ELF-1 (cell line): ENCODE measurements around the gene MYH13.
A peak's percentile ranks its signal among the peaks of the same experiment; 100 is the strongest.

Experiments used
- DNase-seq: peaks from one replicate; pipeline ENCODE4 v3.0.0-alpha.2; 2016; ENCODE audit warnings: low read depth, low spot score

MYH13 gene

DNA sequence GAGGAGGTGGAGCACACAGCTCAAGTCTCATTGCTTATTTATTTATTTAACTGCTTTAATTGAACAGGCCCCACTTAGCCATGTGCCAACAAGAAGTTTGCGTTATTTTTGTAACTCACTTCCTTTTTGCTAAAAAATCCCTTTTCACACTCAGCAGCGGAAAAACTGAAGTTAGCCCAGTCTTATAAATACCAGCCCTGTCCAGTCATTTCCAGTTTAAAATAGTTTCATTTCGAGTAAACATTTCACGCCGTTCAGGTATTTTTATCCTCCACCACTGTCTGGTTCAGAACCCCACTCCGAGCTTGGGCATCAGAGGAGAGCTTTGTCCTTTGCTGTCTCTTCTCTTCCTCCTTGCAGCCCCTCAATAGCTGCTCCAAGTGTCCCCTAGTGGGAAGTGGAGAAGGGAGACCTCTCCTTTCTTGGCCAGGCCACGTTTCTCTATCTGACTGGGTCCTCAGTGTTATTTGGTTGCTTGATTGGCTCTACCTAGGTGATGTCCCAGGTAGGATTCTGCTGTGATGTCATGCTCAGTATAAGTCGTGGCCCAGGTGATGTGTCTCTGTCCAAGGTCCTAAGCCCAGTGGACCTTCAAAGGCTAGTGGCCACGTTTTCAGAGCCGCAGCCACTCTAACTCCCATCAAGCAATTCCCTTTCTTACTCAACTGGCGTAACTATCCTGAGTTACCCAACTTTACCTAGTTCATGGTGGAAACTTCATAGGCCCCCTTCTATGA is 121.4 kb downstream of the MYH13 start:
- DNase-seq = peak; percentile 24
